Ovary (tissue), 3 donors: Measurements from ENCODE around the gene CGNL1.

ENCODE experiments used
- CTCF ChIP-seq, 3 donors: fragments of 450-650 bp in 2 of 3; fragments of 200-600 bp in 1 of 3; IDR thresholded peaks; one replicate each; pipeline versions ENCODE4 v1.5.1 to v1.8.0; 2016 to 2022; ENCODE audit warnings: antibody characterized with exemption in 3 of 3, mild to moderate bottlenecking in 1 of 3
- EP300 ChIP-seq: sonication (generic); formaldehyde crosslinking; IDR thresholded peaks from one replicate; pipeline ENCODE4 v1.6.1; 2017; ENCODE audit warnings: antibody characterized with exemption
- POLR2A ChIP-seq: fragments of 450-650 bp; IDR thresholded peaks from one replicate; pipeline ENCODE4 v1.6.1; 2017; ENCODE audit warnings: antibody characterized with exemption, mild to moderate bottlenecking, moderate library complexity
- donor health status: DM: no; HTN: no; CAD: no.

GRCh38 chr15:57343048-57343447 lies 33.3 kb upstream of the CGNL1 start:
- no peak for TF ChIP-seq CTCF (IDR thresholded peaks at IDR 0.05)
- TF ChIP-seq EP300 = no peak
- TF ChIP-seq POLR2A = no peak
